HEK293 (cell line): ENCODE measurements around the gene CHD8.

ENCODE experiments used
- CTCF ChIA-PET: fragments of 350-600 bp; formaldehyde crosslinking; extraction: SDS; loops from one replicate; lab custom pipeline; 2021; ENCODE audit warnings: antibody characterized with exemption; lab: Yijun Ruan, JAX
- POLR2A ChIA-PET: fragments of 300-600 bp; formaldehyde crosslinking; extraction: SDS; loops from one replicate; lab custom pipeline; 2020; ENCODE audit warnings: antibody characterized with exemption, inconsistent platforms; lab: Yijun Ruan, JAX
- H3K27ac ChIP-seq: fragments of 200-500 bp; sonication (Bioruptor generic); 2 replicates; pipeline ENCODE4 v1.5.1; 2014; ENCODE audit warnings: low read depth, low read length, control low read depth, inconsistent platforms; ENCODE audit errors: extremely low read depth
- H3K36me3 ChIP-seq, 2 experiments: fragments of 200-500 bp in 1 of 2; sonication (Bioruptor generic) in 1 of 2; 1 replicate in 1 of 2; 2 replicates in 1 of 2; pipeline ENCODE4 v1.5.1; 2014 to 2017; ENCODE audit warnings: inconsistent platforms in 2 of 2, low read length in 2 of 2; ENCODE audit not compliant: control insufficient read depth in 2 of 2, insufficient read depth in 1 of 2
- H3K4me1 ChIP-seq: fragments of 200-500 bp; sonication (Bioruptor generic); 2 replicates; pipeline ENCODE4 v1.5.1; 2014; ENCODE audit warnings: mild to moderate bottlenecking, low read length, inconsistent platforms; ENCODE audit not compliant: control insufficient read depth, insufficient read depth
- H3K4me3 ChIP-seq: 2 replicates; pipeline ENCODE4 v1.5.1; 2011; ENCODE audit warnings: low read depth, mild to moderate bottlenecking, control low read depth, low read length, moderate library complexity
- H3K9me3 ChIP-seq: fragments of 200-500 bp; sonication (Bioruptor generic); 2 replicates; pipeline ENCODE4 v1.5.1; 2014; ENCODE audit warnings: low read depth, low read length, inconsistent platforms; ENCODE audit not compliant: control insufficient read depth, insufficient read depth
- PRDM2 ChIP-seq: fragments of 450-650 bp; formaldehyde crosslinking; IDR thresholded peaks from 2 replicates; pipeline ENCODE4 v1.5.1; 2016; ENCODE audit warnings: missing biosample characterization, missing genetic modification characterization, borderline replicate concordance
- SP7 ChIP-seq: fragments of 450-650 bp; formaldehyde crosslinking; IDR thresholded peaks from 2 replicates; pipeline ENCODE4 v1.5.1; 2016; ENCODE audit warnings: missing biosample characterization, missing genetic modification characterization
- ZBTB17 ChIP-seq: fragments of 450-650 bp; formaldehyde crosslinking; IDR thresholded peaks from 2 replicates; pipeline ENCODE4 v1.5.1; 2016; ENCODE audit warnings: missing biosample characterization, missing genetic modification characterization
- ZBTB20 ChIP-seq: fragments of 450-650 bp; formaldehyde crosslinking; IDR thresholded peaks from 2 replicates; pipeline ENCODE4 v1.5.1; 2016; ENCODE audit warnings: missing biosample characterization, missing genetic modification characterization
- ZBTB44 ChIP-seq: fragments of 450-650 bp; IDR thresholded peaks from 2 replicates; pipeline ENCODE4 v1.5.1; 2018; ENCODE audit warnings: missing biosample characterization, mild to moderate bottlenecking, missing genetic modification characterization
- ZBTB6 ChIP-seq: fragments of 450-650 bp; formaldehyde crosslinking; IDR thresholded peaks from 2 replicates; pipeline ENCODE4 v1.5.1; 2017; ENCODE audit warnings: missing biosample characterization, missing genetic modification characterization
- ZNF202 ChIP-seq: fragments of 450-650 bp; formaldehyde crosslinking; IDR thresholded peaks from 2 replicates; pipeline ENCODE4 v1.5.1; 2016; ENCODE audit warnings: missing biosample characterization, missing genetic modification characterization, borderline replicate concordance
- ZNF266 ChIP-seq: fragments of 450-650 bp; formaldehyde crosslinking; IDR thresholded peaks from 2 replicates; pipeline ENCODE4 v1.5.1; 2016; ENCODE audit warnings: missing biosample characterization, missing genetic modification characterization, low read depth
- ZNF394 ChIP-seq: fragments of 450-650 bp; formaldehyde crosslinking; IDR thresholded peaks from 2 replicates; pipeline ENCODE4 v1.5.1; 2016; ENCODE audit warnings: missing biosample characterization, missing genetic modification characterization, mild to moderate bottlenecking, moderate library complexity, borderline replicate concordance
- ZNF501 ChIP-seq: fragments of 450-650 bp; formaldehyde crosslinking; IDR thresholded peaks from 2 replicates; pipeline ENCODE4 v1.5.1; 2016; ENCODE audit warnings: missing biosample characterization, missing genetic modification characterization
- ZNF544 ChIP-seq: fragments of 450-650 bp; formaldehyde crosslinking; IDR thresholded peaks from 2 replicates; pipeline ENCODE4 v1.5.0; 2017; ENCODE audit warnings: missing biosample characterization, missing genetic modification characterization
- ZNF548 ChIP-seq: fragments of 450-650 bp; formaldehyde crosslinking; IDR thresholded peaks from 2 replicates; pipeline ENCODE4 v1.5.1; 2016; ENCODE audit warnings: missing biosample characterization, missing genetic modification characterization
- ZNF561 ChIP-seq: fragments of 450-650 bp; IDR thresholded peaks from 2 replicates; pipeline ENCODE4 v1.5.1; 2018; ENCODE audit warnings: missing biosample characterization, missing genetic modification characterization, borderline replicate concordance
- ZNF596 ChIP-seq: fragments of 450-650 bp; IDR thresholded peaks from 2 replicates; pipeline ENCODE4 v1.5.0; 2018; ENCODE audit warnings: missing biosample characterization, mild to moderate bottlenecking, missing genetic modification characterization, moderate library complexity
- ZNF610 ChIP-seq: fragments of 450-650 bp; formaldehyde crosslinking; IDR thresholded peaks from 2 replicates; pipeline ENCODE4 v1.5.1; 2016; ENCODE audit warnings: missing biosample characterization, missing genetic modification characterization, borderline replicate concordance
- ZNF623 ChIP-seq: fragments of 450-650 bp; formaldehyde crosslinking; IDR thresholded peaks from 2 replicates; pipeline ENCODE4 v1.5.1; 2016; ENCODE audit warnings: missing biosample characterization, missing genetic modification characterization
- ZNF677 ChIP-seq: fragments of 450-650 bp; IDR thresholded peaks from 2 replicates; pipeline ENCODE4 v1.5.0; 2018; ENCODE audit warnings: missing biosample characterization, mild to moderate bottlenecking, missing genetic modification characterization, moderate library complexity
- TF ChIP-seq, protein P1 (sequence below): fragments of 450-650 bp; formaldehyde crosslinking; IDR thresholded peaks from 2 replicates; pipeline ENCODE4 v1.5.1; 2016; ENCODE audit warnings: missing biosample characterization, missing genetic modification characterization
- TF ChIP-seq, protein P2 (sequence below): fragments of 450-650 bp; formaldehyde crosslinking; IDR thresholded peaks from 2 replicates; pipeline ENCODE4 v1.5.1; 2016; ENCODE audit warnings: missing biosample characterization, missing genetic modification characterization
- TF ChIP-seq, protein P3 (sequence below): fragments of 450-650 bp; formaldehyde crosslinking; optimal IDR thresholded peaks from 2 replicates; pipeline ENCODE3; 2016; ENCODE audit warnings: missing biosample characterization, mild to moderate bottlenecking, missing genetic modification characterization

CHD8 gene

DNA sequence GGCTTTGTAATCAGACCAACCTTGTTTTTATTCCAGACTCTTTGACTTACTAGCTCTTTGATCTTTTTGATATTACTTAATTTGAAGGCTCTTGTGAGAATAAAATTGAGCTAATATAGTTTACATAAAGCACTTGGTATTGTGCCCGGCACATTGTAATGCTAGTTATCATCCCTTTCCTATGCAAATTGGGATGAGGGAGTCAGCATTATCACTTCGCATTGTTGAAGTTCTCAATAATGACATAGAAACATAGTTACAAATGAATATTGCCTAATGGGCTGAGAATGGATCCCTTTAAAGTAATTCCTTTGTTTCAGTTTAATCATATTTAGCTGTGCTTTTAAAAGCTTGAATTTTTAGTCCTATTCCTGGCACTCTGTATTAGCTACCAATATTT lies 108.7 kb downstream of the CHD8 start:
- Histone ChIP-seq H3K4me1 (no peaks in the 10 kb centered on the region), H3K36me3 (peaks cover 16 to 18% of the 10 kb centered on the region in 2 experiments; a peak in 2 of 3 replicates), H3K4me3 (no peak overlapping the region)
- POLR2A ChIA-PET, result no interaction called here
- CTCF ChIA-PET, result no interaction called here
- no peak for TF ChIP-seq ZBTB6 (tag by site-specific recombination)
- no peak for TF ChIP-seq ZNF548 (tag by site-specific recombination)
- TF ChIP-seq ZNF202 (tag by site-specific recombination), result no peak
- no peak for TF ChIP-seq ZNF561 (tag by site-specific recombination)
- no peak for TF ChIP-seq ZNF596 (tag by site-specific recombination)
- no peak for TF ChIP-seq PRDM2 (tag by site-specific recombination)
- TF ChIP-seq, protein P1, sequence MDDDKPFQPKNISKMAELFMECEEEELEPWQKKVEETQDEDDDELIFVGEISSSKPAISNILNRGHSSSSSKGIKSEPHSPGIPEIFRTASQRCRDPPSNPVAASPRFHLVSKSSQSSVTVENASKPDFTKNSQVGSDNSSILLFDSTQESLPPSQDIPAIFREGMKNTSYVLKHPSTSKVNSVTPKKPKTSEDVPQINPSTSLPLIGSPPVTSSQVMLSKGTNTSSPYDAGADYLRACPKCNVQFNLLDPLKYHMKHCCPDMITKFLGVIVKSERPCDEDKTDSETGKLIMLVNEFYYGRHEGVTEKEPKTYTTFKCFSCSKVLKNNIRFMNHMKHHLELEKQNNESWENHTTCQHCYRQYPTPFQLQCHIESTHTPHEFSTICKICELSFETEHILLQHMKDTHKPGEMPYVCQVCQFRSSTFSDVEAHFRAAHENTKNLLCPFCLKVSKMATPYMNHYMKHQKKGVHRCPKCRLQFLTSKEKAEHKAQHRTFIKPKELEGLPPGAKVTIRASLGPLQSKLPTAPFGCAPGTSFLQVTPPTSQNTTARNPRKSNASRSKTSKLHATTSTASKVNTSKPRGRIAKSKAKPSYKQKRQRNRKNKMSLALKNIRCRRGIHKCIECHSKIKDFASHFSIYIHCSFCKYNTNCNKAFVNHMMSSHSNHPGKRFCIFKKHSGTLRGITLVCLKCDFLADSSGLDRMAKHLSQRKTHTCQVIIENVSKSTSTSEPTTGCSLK (tag by site-specific recombination), result no peak
- TF ChIP-seq, protein P2, sequence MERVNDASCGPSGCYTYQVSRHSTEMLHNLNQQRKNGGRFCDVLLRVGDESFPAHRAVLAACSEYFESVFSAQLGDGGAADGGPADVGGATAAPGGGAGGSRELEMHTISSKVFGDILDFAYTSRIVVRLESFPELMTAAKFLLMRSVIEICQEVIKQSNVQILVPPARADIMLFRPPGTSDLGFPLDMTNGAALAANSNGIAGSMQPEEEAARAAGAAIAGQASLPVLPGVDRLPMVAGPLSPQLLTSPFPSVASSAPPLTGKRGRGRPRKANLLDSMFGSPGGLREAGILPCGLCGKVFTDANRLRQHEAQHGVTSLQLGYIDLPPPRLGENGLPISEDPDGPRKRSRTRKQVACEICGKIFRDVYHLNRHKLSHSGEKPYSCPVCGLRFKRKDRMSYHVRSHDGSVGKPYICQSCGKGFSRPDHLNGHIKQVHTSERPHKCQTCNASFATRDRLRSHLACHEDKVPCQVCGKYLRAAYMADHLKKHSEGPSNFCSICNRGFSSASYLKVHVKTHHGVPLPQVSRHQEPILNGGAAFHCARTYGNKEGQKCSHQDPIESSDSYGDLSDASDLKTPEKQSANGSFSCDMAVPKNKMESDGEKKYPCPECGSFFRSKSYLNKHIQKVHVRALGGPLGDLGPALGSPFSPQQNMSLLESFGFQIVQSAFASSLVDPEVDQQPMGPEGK (tag by site-specific recombination), result no peak
- TF ChIP-seq ZNF394 (tag by site-specific recombination), result no peak
- no peak for TF ChIP-seq ZBTB44
- no peak for TF ChIP-seq ZNF501 (tag by site-specific recombination)
- TF ChIP-seq ZNF610 (tag by site-specific recombination), result no peak
- no peak for TF ChIP-seq ZNF623 (tag by site-specific recombination)
- TF ChIP-seq ZNF266 (tag by site-specific recombination), result no peak
- TF ChIP-seq SP7 (tag by site-specific recombination), result no peak
- TF ChIP-seq ZNF544 (tag by site-specific recombination), result no peak
- TF ChIP-seq ZBTB17 (tag by site-specific recombination), result no peak
- TF ChIP-seq, protein P3, sequence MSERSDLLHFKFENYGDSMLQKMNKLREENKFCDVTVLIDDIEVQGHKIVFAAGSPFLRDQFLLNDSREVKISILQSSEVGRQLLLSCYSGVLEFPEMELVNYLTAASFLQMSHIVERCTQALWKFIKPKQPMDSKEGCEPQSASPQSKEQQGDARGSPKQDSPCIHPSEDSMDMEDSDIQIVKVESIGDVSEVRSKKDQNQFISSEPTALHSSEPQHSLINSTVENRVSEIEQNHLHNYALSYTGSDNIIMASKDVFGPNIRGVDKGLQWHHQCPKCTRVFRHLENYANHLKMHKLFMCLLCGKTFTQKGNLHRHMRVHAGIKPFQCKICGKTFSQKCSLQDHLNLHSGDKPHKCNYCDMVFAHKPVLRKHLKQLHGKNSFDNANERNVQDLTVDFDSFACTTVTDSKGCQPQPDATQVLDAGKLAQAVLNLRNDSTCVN, result no peak
- no peak for TF ChIP-seq ZNF677 (tag by site-specific recombination)
- no peak for TF ChIP-seq ZBTB20
- TF ChIP-seq, all 188 proteins: peak for 0
- H3K27ac ChIP-seq, result no peak overlapping the region
- no peaks in the 10 kb centered on the region for H3K9me3 ChIP-seq
